H9 (cell line): Measurements from ENCODE around the gene CHD1. TPM values are rescaled to one million over a fixed set of nuclear protein-coding genes. Genes with fewer than 3 reads are reported as not detected.

Source experiments
- DNase-seq: peaks from one replicate; pipeline ENCODE4 v3.0.0-alpha.2; 2017
- H2AFZ ChIP-seq: one replicate; pipeline ENCODE4 v1.6.1; 2013; ENCODE audit warnings: mild to moderate bottlenecking, low read length, control low read depth, moderate library complexity
- H2AK5ac ChIP-seq: 2 replicates; pipeline ENCODE4 v1.6.1; 2013; ENCODE audit warnings: low read length, control low read depth, mixed read lengths; ENCODE audit not compliant: insufficient read length
- H2BK120ac ChIP-seq: one replicate; pipeline ENCODE4 v1.6.1; 2013; ENCODE audit warnings: low read depth, mild to moderate bottlenecking, low read length, control low read depth, inconsistent platforms; ENCODE audit not compliant: poor library complexity, severe bottlenecking
- H2BK12ac ChIP-seq: 2 replicates; pipeline ENCODE4 v1.6.1; 2013; ENCODE audit warnings: low read length, control low read depth, mixed read lengths, low read depth; ENCODE audit not compliant: insufficient read length
- H2BK15ac ChIP-seq: 2 replicates; pipeline ENCODE4 v1.6.1; 2013; ENCODE audit warnings: low read depth, low read length, control low read depth
- H2BK20ac ChIP-seq: one replicate; pipeline ENCODE4 v1.6.1; 2013; ENCODE audit warnings: low read depth, mild to moderate bottlenecking, low read length, control low read depth, inconsistent platforms; ENCODE audit not compliant: poor library complexity, severe bottlenecking
- H2BK5ac ChIP-seq: 2 replicates; pipeline ENCODE4 v1.6.1; 2013; ENCODE audit warnings: low read length, control low read depth, mixed read lengths; ENCODE audit not compliant: insufficient read length
- H3K14ac ChIP-seq: 2 replicates; pipeline ENCODE4 v1.6.1; 2013; ENCODE audit warnings: low read length, control low read depth; ENCODE audit not compliant: insufficient read depth
- H3K18ac ChIP-seq: 2 replicates; pipeline ENCODE4 v1.6.1; 2013; ENCODE audit warnings: low read depth, mild to moderate bottlenecking, mixed read lengths, low read length, control low read depth; ENCODE audit not compliant: insufficient read length
- H3K23ac ChIP-seq: 2 replicates; pipeline ENCODE4 v1.6.1; 2013; ENCODE audit warnings: low read length, control low read depth, mixed read lengths, low read depth; ENCODE audit not compliant: insufficient read length
- H3K23me2 ChIP-seq: 2 replicates; pipeline ENCODE4 v1.6.1; 2013; ENCODE audit warnings: low read depth, mild to moderate bottlenecking, mixed read lengths, low read length, control low read depth; ENCODE audit not compliant: insufficient read length, poor library complexity, severe bottlenecking
- H3K27ac ChIP-seq: 2 replicates; pipeline ENCODE4 v1.5.1; 2013; ENCODE audit warnings: low read length, control low read depth, mixed read lengths, low read depth; ENCODE audit not compliant: insufficient read length
- H3K27me3 ChIP-seq: 2 replicates; pipeline ENCODE4 v1.6.1; 2013; ENCODE audit warnings: low read length, control low read depth, inconsistent platforms; ENCODE audit not compliant: insufficient read depth
- H3K4ac ChIP-seq: 2 replicates; pipeline ENCODE4 v1.6.1; 2013; ENCODE audit warnings: low read depth, mild to moderate bottlenecking, control low read depth, inconsistent platforms, low read length, moderate library complexity
- H3K4me1 ChIP-seq: 2 replicates; pipeline ENCODE4 v1.6.1; 2013; ENCODE audit warnings: low read length, control low read depth, inconsistent platforms; ENCODE audit not compliant: insufficient read depth
- H3K4me2 ChIP-seq: 2 replicates; pipeline ENCODE4 v1.6.1; 2013; ENCODE audit warnings: low read length, control low read depth, mixed read lengths; ENCODE audit not compliant: insufficient read length, insufficient read depth
- H3K56ac ChIP-seq: 2 replicates; pipeline ENCODE4 v1.6.1; 2013; ENCODE audit warnings: low read depth, mild to moderate bottlenecking, mixed read lengths, low read length, control low read depth; ENCODE audit not compliant: insufficient read length
- H3K79me1 ChIP-seq: 2 replicates; pipeline ENCODE4 v1.6.1; 2013; ENCODE audit warnings: low read depth, mild to moderate bottlenecking, moderate library complexity, low read length, control low read depth, inconsistent platforms; ENCODE audit not compliant: insufficient read depth, poor library complexity, severe bottlenecking
- H3K79me2 ChIP-seq: 2 replicates; pipeline ENCODE4 v1.6.1; 2013; ENCODE audit warnings: low read length, control low read depth, inconsistent platforms; ENCODE audit not compliant: insufficient read depth
- H3K9ac ChIP-seq: 2 replicates; pipeline ENCODE4 v1.6.1; 2013; ENCODE audit warnings: low read length, control low read depth, mixed read lengths; ENCODE audit not compliant: insufficient read length; ENCODE audit errors: extremely low read depth
- H3K9me3 ChIP-seq: one replicate; pipeline ENCODE4 v1.6.1; 2013; ENCODE audit warnings: low read depth, low read length, inconsistent platforms; ENCODE audit not compliant: control insufficient read depth
- H3T11ph ChIP-seq: one replicate; pipeline ENCODE4 v1.6.1; 2013; ENCODE audit warnings: mild to moderate bottlenecking, low read length, control low read depth, inconsistent platforms
- H4K20me1 ChIP-seq: one replicate; pipeline ENCODE4 v1.6.1; 2013; ENCODE audit not compliant: control insufficient read depth, insufficient read length, insufficient read depth
- H4K5ac ChIP-seq: 2 replicates; pipeline ENCODE4 v1.6.1; 2013; ENCODE audit warnings: low read depth, mild to moderate bottlenecking, mixed read lengths, low read length, control low read depth; ENCODE audit not compliant: insufficient read length
- H4K8ac ChIP-seq: replicated peaks from 2 replicates; pipeline ENCODE4 v1.6.1; 2013; ENCODE audit warnings: low read length, control low read depth, mixed read lengths, low read depth; ENCODE audit not compliant: insufficient read length
- H4K91ac ChIP-seq: 2 replicates; pipeline ENCODE4 v1.6.1; 2013; ENCODE audit warnings: low read depth, mild to moderate bottlenecking, moderate library complexity, mixed read lengths, low read length, control low read depth; ENCODE audit not compliant: insufficient read length
- H3K27ac Mint-ChIP-seq, 3 experiments: 2 replicates in 2 of 3; 3 replicates in 1 of 3; pipeline ENCODE4 v1.8.0; 2020 to 2021; ENCODE audit warnings: mixed read lengths in 3 of 3, mild to moderate bottlenecking in 1 of 3, moderate library complexity in 1 of 3
- H3K27me3 Mint-ChIP-seq: 2 replicates; pipeline ENCODE4 v1.8.0; 2021; ENCODE audit warnings: low read depth, mild to moderate bottlenecking, moderate library complexity, mixed read lengths
- H3K36me3 Mint-ChIP-seq, 3 experiments: 2 replicates in 2 of 3; 3 replicates in 1 of 3; pipeline ENCODE4 v1.8.0; 2020 to 2021; ENCODE audit warnings: low read depth in 3 of 3, mixed read lengths in 3 of 3; ENCODE audit not compliant: insufficient read depth in 1 of 3
- H3K4me1 Mint-ChIP-seq, 2 experiments: 2 replicates each; pipeline ENCODE4 v1.8.0; 2020; ENCODE audit warnings: mixed read lengths in 2 of 2
- H3K4me3 Mint-ChIP-seq, 2 experiments: 2 replicates in 1 of 2; 3 replicates in 1 of 2; pipeline ENCODE4 v1.8.0; 2020 to 2021; ENCODE audit warnings: mild to moderate bottlenecking in 2 of 2, mixed read lengths in 2 of 2, moderate library complexity in 1 of 2
- H3K9me3 Mint-ChIP-seq, 2 experiments: 2 replicates in 1 of 2; 3 replicates in 1 of 2; pipeline ENCODE4 v1.8.0; 2020; ENCODE audit warnings: mild to moderate bottlenecking in 2 of 2, mixed read lengths in 2 of 2, moderate library complexity in 1 of 2
- WGBS: extraction: QIAGEN DNeasy Blood & Tissue Kit; methylation state at CpG from one replicate; pipeline ENCODE4 v1.1.7; 2013; ENCODE audit warnings: missing lambda C conversion rate, low lambda C conversion rate, mixed read lengths; ENCODE audit not compliant: insufficient read length; ENCODE audit errors: extremely low coverage; 5-methylcytosine and 5-hydroxymethylcytosine counted together
- total RNA-seq: library from RNA; stranded (reverse); gene quantifications from 2 replicates; pipeline ENCODE4 v1.2.1, GENCODE V29; 2021
- TF ChIP-seq, protein P1 (sequence below): fragments of 200-600 bp; sonication (generic); conservative IDR thresholded peaks from 3 replicates; pipeline ENCODE4 v1.8.0; 2021; ENCODE audit warnings: antibody characterized with exemption, mild to moderate bottlenecking

Gene CHD1
- total RNA-seq, 1 experiment from 2014 or later: 62.7 TPM

DNA sequence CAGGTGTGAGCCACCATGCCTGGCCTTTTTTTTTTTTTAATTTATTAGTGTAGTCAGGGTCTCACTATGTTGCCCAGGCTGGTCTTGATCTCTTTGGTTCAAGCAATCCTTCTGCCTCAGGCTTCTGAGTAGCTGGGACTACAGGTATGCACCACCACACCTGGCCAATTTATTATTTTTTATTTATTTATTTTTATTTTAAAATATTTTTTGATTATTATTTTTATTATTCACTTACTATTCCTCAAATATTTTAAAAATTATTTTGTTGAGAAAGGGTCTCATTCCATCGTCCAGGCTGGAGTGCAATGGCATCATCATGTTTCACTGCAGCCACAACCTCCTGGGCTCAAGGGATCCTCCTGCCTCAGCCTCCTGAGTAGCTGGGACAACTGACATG is 49.7 kb upstream of the CHD1 start:
- Histone ChIP-seq H4K5ac (no peak overlapping the region), H2BK120ac (no peak overlapping the region), H3K56ac (no peak overlapping the region), H3K23ac (no peak overlapping the region), H2BK12ac (no peak overlapping the region), H3K18ac (no peak overlapping the region), H2AK5ac (no peak overlapping the region), H3K4ac (no peak overlapping the region), H3K79me1 (no peaks in the 10 kb centered on the region), H2AFZ (no peak overlapping the region), H3K23me2 (no peaks in the 10 kb centered on the region), H3K4me1 (no peaks in the 10 kb centered on the region), H4K8ac (no peak overlapping the region), H4K20me1 (no peaks in the 10 kb centered on the region), H3K27me3 (no peaks in the 10 kb centered on the region), H2BK5ac (no peak overlapping the region), H3K79me2 (no peaks in the 10 kb centered on the region), H3K14ac (no peak overlapping the region), H3K9me3 (no peaks in the 10 kb centered on the region), H2BK15ac (no peak overlapping the region), H3K9ac (no peak overlapping the region), H2BK20ac (no peak overlapping the region), H3K27ac (no peak overlapping the region), H3K4me2 (no peak overlapping the region), H3T11ph (no peak overlapping the region), H4K91ac (no peak overlapping the region)
- TF ChIP-seq, protein P1, sequence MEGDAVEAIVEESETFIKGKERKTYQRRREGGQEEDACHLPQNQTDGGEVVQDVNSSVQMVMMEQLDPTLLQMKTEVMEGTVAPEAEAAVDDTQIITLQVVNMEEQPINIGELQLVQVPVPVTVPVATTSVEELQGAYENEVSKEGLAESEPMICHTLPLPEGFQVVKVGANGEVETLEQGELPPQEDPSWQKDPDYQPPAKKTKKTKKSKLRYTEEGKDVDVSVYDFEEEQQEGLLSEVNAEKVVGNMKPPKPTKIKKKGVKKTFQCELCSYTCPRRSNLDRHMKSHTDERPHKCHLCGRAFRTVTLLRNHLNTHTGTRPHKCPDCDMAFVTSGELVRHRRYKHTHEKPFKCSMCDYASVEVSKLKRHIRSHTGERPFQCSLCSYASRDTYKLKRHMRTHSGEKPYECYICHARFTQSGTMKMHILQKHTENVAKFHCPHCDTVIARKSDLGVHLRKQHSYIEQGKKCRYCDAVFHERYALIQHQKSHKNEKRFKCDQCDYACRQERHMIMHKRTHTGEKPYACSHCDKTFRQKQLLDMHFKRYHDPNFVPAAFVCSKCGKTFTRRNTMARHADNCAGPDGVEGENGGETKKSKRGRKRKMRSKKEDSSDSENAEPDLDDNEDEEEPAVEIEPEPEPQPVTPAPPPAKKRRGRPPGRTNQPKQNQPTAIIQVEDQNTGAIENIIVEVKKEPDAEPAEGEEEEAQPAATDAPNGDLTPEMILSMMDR: no peak
- no peak for DNase-seq
- Mint-ChIP-seq H3K36me3 (no peaks in the 10 kb centered on the region), H3K27me3 (peaks cover 3% of the 10 kb centered on the region; the same call in 1 of the 2 replicates), H3K9me3 (no peaks in the 10 kb centered on the region), H3K4me1 (no peaks in the 10 kb centered on the region), H3K27ac (no peak overlapping the region), H3K4me3 (no peak overlapping the region)
- WGBS: no CpG with 5 or more reads among the region's 1 CpG
